Cortex of kidney (tissue), 1 donor: ENCODE data around the gene ESRP2.

Experiments used
- DNase-seq: peaks from one replicate; lab custom pipeline; 2025; lab: John Stamatoyannopoulos, UW

The ESRP2 gene

GRCh38 chr16:68235887-68236136, at the start of gene ESRP2:
ESRP2 (minus strand) TSS chr16:68236127; CDS start chr16:68236045, 82 bp downstream.
- no peak for DNase-seq

GRCh38 chr16:68285683-68286082, 49.8 kb upstream of the ESRP2 start:
- DNase-seq = no peak

GRCh38 chr16:68284847-68285246, 48.9 kb upstream of the ESRP2 start:
- DNase-seq = no peak

- DNase-seq = no peak
Observed at GRCh38 chr16:68283801-68284598, 48.1 kb upstream of the ESRP2 start.

DNA sequence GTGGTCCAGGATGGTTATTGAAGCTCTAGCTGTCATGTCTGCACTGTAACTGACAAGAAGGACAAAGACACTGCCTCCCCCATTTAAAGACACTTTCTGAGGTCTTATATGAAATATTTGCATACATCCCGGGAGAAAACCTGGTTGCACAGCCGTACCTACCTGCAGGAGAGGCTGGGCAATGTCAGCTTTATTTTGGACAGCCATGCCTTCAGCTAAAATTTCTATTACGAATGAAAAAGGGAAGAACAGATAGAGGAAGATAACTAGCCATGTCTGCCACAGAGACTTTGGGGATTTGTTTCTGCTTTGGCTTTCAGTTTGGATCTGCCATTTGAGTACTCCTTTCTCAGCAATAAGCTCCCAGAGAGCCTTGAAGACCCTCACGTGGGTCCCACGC, 47.4 kb upstream of the ESRP2 start:
- DNase-seq = no peak

GRCh38 chr16:68282064-68282452, 46.1 kb upstream of the ESRP2 start:
- DNase-seq = no peak

- no peak for DNase-seq
Observed at GRCh38 chr16:68281368-68282063, 45.6 kb upstream of the ESRP2 start.

- DNase-seq = no peak
Observed at GRCh38 chr16:68279726-68280558, 44.0 kb upstream of the ESRP2 start.

GRCh38 chr16:68276223-68276622, 40.3 kb upstream of the ESRP2 start:
- DNase-seq = no peak

DNA sequence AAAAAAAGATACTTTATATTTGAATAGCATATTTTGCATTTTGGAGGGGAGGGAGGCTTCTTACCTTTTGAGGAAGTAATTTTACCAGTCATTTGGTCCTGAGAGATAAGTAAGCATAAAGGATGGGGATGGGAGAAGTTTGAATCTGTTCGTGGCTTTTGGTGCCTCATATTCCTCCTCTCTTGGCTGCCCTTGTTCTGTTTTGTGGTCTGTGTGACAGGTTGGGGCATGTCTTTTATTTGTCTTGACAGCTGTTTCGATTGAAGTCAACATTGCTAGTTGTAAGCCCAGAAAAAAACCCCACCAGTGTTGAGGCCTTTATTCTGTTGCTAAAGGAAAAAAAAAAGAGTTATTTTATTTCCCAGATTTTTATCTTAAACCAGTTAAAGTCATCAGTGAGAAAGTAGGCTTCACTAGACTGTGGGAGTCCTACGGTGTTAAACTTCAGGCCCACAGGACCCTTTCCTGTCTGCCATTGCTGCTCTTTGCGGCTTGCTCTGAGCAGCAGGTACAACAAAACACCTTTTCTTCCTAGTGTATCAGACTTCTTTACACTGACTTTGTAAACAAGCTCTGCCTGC, 39.8 kb upstream of the ESRP2 start:
- no peak for DNase-seq

DNA sequence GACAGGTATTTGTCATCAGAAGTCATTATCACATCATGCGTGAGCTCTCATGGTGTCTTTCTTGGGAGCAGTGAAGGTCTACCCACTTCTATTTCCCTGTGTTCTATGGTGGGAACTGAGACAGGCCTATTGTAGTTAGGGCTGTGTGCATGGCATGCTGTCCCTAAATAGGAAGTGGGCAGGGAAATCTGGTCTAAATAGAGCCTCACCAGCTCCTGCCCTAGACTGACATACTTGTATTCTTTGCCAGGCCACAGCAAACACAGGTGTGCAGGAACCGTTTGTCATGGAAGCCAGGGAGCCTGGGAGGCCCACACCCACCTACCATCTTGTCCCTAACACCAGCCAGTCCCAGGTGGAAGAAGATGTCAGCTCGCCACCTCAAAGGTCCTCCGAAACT, 38.5 kb upstream of the ESRP2 start:
- DNase-seq = no peak

DNA sequence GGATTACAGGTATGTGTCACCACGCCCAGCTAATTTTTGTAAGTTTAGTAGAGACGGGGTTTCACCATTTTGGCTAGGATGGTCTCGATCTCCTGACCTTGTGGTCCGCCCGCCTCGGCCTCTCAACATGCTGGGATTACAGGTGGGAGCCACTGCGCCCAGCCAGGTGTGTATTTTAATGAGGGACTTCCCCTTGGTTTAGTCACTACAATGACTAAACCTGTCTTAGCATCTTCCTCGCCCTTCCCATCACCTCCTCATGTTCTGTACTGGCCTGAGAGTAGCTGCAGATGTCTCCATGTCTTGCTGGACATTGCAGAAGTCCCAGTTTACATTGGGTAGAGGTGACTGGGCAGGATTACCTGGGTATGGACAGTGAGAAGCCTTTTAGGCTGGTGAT, 38.0 kb upstream of the ESRP2 start:
- DNase-seq = no peak

GRCh38 chr16:68273459-68273858, 37.5 kb upstream of the ESRP2 start:
- no peak for DNase-seq

DNA sequence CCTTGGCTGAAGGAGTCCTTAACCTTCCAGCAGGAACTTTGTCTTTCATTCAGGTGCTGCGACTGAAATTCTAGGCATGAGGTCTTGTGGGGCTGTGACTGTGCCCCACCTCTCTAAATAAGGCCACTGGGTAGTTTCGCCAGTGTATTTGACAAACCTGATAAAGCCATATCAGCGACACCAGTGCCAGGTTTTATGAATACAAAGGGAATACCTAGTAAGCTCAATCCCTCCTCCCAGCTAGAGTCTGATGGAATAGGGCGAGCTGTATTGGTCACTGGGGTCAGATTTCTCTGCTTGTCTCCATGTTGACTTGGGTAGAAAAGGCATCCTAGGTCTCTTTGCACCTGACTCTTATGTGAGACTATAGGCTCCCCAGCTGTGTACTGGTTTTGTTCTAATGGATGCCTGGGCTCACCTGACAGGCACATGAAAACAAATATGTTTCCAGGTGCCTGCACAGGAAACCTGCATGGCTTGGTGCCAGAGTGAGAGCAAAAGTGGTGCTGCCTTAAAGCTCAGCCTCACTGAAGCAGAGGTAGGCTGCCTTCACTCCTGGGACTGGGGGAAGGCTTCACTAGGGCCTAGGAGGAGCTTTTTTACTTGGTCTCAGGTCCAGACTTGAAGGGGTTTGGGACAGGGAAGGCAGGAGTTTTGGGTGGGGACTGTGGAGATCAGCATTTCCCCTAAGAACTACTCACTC, 36.7 kb upstream of the ESRP2 start:
- no peak for DNase-seq

DNA sequence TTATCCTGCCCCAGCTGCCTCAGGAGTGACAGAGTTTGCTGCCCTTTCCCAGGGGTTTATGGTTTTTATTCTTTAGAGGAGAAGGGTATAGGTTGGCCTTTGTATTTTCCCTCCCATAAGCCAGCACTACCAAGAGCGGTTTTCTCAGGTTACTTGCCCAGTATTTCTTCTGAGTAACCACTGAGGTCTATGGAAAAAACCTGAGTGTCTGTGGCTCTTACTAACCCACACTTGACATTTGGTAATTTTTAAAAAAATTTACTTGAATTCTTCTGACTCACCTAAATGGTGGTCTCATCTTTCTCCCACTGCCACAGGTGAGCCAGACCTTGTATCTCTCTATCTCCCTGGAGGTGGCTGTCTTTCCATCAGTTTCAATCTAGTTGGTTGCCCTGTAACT, 34.4 kb upstream of the ESRP2 start:
- no peak for DNase-seq

- no peak for DNase-seq
Observed at GRCh38 chr16:68269793-68270192, 33.9 kb upstream of the ESRP2 start.

DNA sequence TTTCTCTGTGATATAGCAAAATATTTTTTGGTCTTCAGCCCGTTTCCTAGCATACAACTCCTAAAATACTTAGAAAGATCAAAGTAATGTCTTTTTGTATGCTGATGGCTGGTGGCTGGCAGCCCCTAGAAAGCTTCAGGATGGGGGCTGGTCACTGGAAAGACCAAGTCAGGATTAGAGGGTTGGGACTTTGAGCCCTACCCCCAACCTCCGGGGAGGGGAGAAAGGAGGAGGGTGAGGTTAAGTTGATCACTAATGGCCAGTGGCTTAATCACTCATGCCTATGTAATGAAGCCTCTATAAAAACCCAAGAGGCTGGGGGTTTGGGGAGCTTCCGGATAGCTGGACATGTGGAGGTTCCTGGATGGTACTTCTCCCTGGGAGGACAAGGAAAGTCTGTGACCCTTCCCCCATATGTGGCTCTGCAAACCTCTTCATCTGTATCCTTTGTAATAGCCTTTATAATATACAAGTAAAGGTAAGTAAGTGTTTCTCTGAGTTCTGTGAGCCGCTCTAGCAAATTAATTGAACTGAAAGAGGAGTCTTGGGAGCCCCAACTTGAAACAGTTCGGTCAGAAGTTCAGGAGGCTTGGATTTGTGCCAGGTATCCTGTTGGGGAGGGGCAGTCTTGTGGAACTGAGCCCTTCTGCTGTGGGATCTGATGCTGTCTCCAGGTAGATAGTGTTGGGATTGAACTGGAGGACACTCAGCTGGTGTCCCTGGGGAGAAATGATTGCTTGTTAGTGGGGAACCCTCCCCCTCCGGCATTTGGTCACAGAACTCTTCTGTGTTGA, 31.9 kb upstream of the ESRP2 start:
- DNase-seq = no peak

- no peak for DNase-seq
Observed at GRCh38 chr16:68265078-68265920, 29.4 kb upstream of the ESRP2 start.

DNA sequence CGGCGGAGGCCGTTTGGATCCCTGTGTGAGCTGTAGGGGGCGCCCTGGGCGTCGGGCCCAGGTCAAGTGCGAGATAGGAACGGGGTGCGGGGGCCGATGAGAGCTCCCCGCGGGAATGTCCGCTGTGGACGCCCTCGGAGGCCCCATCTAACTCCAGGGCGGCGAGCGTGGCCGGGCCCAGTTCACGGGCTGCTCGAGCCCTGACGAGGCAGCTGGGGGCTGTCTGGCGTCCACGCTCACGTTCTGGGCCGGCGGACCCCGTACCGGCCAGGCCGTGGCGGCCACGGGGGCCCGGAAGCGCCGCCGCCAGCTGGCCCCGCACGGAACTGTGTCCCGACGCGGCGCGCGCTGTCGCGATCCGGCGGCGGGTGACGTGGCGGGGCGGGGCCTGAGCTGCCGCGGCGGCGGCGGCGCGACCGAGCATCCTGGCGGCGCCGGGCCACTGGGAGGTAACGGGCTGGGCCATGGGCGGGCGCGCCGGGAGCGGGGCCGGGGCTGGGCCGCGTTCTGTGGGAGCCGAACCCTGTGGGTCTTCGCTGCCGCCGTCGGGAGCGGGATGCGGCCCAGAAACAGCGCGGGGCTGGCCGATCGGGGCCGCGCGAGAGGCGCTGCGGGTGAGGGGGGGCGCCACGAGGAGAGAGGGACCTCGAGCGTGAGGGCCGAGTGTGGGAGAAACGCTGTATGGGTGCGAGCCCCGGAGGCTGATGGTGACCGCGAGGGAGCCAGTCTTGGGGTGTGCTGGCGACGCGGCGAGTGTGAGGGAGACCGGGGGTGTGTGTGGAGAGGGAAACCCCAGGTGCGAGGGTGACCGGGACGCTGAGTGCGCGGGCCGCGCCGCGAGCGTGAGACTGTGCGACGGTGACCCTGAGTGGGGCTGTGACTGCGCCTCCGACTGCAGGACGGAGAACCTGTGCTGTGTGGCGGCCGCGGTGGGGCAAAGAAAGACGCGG, 28.5 kb upstream of the ESRP2 start, which contains the start of gene SLC7A6:
TSS of gene SLC7A6 (plus strand) at position 399 of the 950 bp plus-strand sequence. CDS start 10,201 bp downstream, outside the sequence.
- DNase-seq = no peak
